OCI-LY1 (cell line): ENCODE measurements around the gene TGM5.

Experiments
- CTCF ChIP-seq: fragments of 200-600 bp; sonication (generic), shearing (Covaris generic); IDR thresholded peaks from 2 replicates; pipeline ENCODE4 v1.5.1; 2017; ENCODE audit warnings: mild to moderate bottlenecking, antibody characterized with exemption, low read length, moderate library complexity, mixed read lengths
- EZH2 ChIP-seq: fragments of 200-600 bp; sonication (generic), shearing (Covaris generic); IDR thresholded peaks from 2 replicates; pipeline ENCODE4 v1.8.0; 2017; ENCODE audit warnings: borderline replicate concordance, mixed run types, mild to moderate bottlenecking, antibody characterized with exemption, low read length, moderate library complexity, mixed read lengths

GRCh38 chr15:43239732-43240491 lies 26.8 kb downstream of the TGM5 start:
- no peak for TF ChIP-seq CTCF
- no peak for TF ChIP-seq EZH2
